Measurements from ENCODE around the gene COX4I2. TPM values are rescaled to one million over a fixed set of nuclear protein-coding genes. Genes with fewer than 3 reads are reported as not detected.

Gene COX4I2
- polyA plus RNA-seq, 1 donor from 2014 or later: not detected

- Histone ChIP-seq H4K20me1 (ENCODE audit: insufficient read depth) (peaks cover 4% of the 10 kb centered on the region), H3K9me2 (ENCODE audit: insufficient read depth, low read length) (no peaks in the 10 kb centered on the region), H3K9me3 (ENCODE audit: low read length) (no peaks in the 10 kb centered on the region), H3K9ac (ENCODE audit: low read length) (no peak overlapping the region), H3K27me3 (ENCODE audit: insufficient read depth, low read depth, low read length) (no peaks in the 10 kb centered on the region), H3K27ac (ENCODE audit: low read length) (no peak overlapping the region), H2AFZ (ENCODE audit: low read depth, low read length) (no peak overlapping the region), H3K4me2 (ENCODE audit: low read length) (no peak overlapping the region), H3K79me2 (replicated peaks; ENCODE audit: insufficient read depth, low read length) (no peaks in the 10 kb centered on the region), H3K36me3 (ENCODE audit: insufficient read depth, low read length) (peaks cover 7% of the 10 kb centered on the region), H3K4me3 (ENCODE audit: low read length) (no peak overlapping the region), H3F3A (ENCODE audit: insufficient read depth, low read length, poor library complexity, severe bottlenecking) (no peaks in the 10 kb centered on the region)
- no peak for TF ChIP-seq SMC3 (conservative IDR thresholded peaks at IDR 0.05; ENCODE audit: poor library complexity)
- no peak for TF ChIP-seq TAF1 (IDR thresholded peaks at IDR 0.05; ENCODE audit: low read depth)
- no peak for TF ChIP-seq REST (IDR thresholded peaks at IDR 0.05; ENCODE audit: borderline replicate concordance)
- no peak for TF ChIP-seq CTCF (IDR thresholded peaks at IDR 0.05; ENCODE audit: poor library complexity, severe bottlenecking)
- TF ChIP-seq POLR2AphosphoS5 (IDR thresholded peaks at IDR 0.05): no peak
- TF ChIP-seq MXI1 (conservative IDR thresholded peaks at IDR 0.05; ENCODE audit: poor library complexity, severe bottlenecking): no peak
- no peak for TF ChIP-seq EP300 (conservative IDR thresholded peaks at IDR 0.05; ENCODE audit: poor library complexity, severe bottlenecking)
- TF ChIP-seq EZH2 (IDR thresholded peaks at IDR 0.05; ENCODE audit: borderline replicate concordance, insufficient read depth, low read length, poor library complexity, severe bottlenecking): no peak
- TF ChIP-seq RAD21 (conservative IDR thresholded peaks at IDR 0.05): no peak
These were observed 44.1 kb downstream of the COX4I2 start for GRCh38 chr20:31681769-31682168.

GRCh38 chr20:31682352-31682751 is 44.6 kb downstream of the COX4I2 start:
- Histone ChIP-seq H3K36me3 (ENCODE audit: insufficient read depth, low read length) (peaks cover 12% of the 10 kb centered on the region), H3K9ac (ENCODE audit: low read length) (no peak overlapping the region), H3K27ac (ENCODE audit: low read length) (no peak overlapping the region), H3F3A (ENCODE audit: insufficient read depth, low read length, poor library complexity, severe bottlenecking) (no peaks in the 10 kb centered on the region), H4K20me1 (ENCODE audit: insufficient read depth) (peaks cover 4% of the 10 kb centered on the region), H3K79me2 (replicated peaks; ENCODE audit: insufficient read depth, low read length) (no peaks in the 10 kb centered on the region), H2AFZ (ENCODE audit: low read depth, low read length) (no peak overlapping the region), H3K4me3 (ENCODE audit: low read length) (no peak overlapping the region), H3K9me3 (ENCODE audit: low read length) (no peaks in the 10 kb centered on the region), H3K4me2 (ENCODE audit: low read length) (no peak overlapping the region), H3K27me3 (ENCODE audit: insufficient read depth, low read depth, low read length) (no peaks in the 10 kb centered on the region), H3K9me2 (ENCODE audit: insufficient read depth, low read length) (no peaks in the 10 kb centered on the region)
- no peak for TF ChIP-seq REST (IDR thresholded peaks at IDR 0.05; ENCODE audit: borderline replicate concordance)
- no peak for TF ChIP-seq RAD21 (conservative IDR thresholded peaks at IDR 0.05)
- TF ChIP-seq CTCF (IDR thresholded peaks at IDR 0.05; ENCODE audit: poor library complexity, severe bottlenecking): no peak
- no peak for TF ChIP-seq EZH2 (IDR thresholded peaks at IDR 0.05; ENCODE audit: borderline replicate concordance, insufficient read depth, low read length, poor library complexity, severe bottlenecking)
- no peak for TF ChIP-seq MXI1 (conservative IDR thresholded peaks at IDR 0.05; ENCODE audit: poor library complexity, severe bottlenecking)
- TF ChIP-seq POLR2AphosphoS5 (IDR thresholded peaks at IDR 0.05): no peak
- no peak for TF ChIP-seq SMC3 (conservative IDR thresholded peaks at IDR 0.05; ENCODE audit: poor library complexity)
- TF ChIP-seq EP300 (conservative IDR thresholded peaks at IDR 0.05; ENCODE audit: poor library complexity, severe bottlenecking): no peak
- no peak for TF ChIP-seq TAF1 (IDR thresholded peaks at IDR 0.05; ENCODE audit: low read depth)

Measured in neural cell (in vitro differentiated cells).